ENCODE data around the gene ZMIZ1. TPM values are rescaled to one million over a fixed set of nuclear protein-coding genes. Genes with fewer than 3 reads are reported as not detected.

Gene ZMIZ1
- total RNA-seq, 1 donor from 2014 or later = 80.4 TPM

- H3K27ac Mint-ChIP-seq = no peak overlapping the region
- H3K4me3 Mint-ChIP-seq (ENCODE audit: low read depth) = no peak overlapping the region
- no peaks in the 10 kb centered on the region for H3K9me3 Mint-ChIP-seq
- H3K36me3 Mint-ChIP-seq (ENCODE audit: low read depth) = no peaks in the 10 kb centered on the region
- no peaks in the 10 kb centered on the region for H3K4me1 Mint-ChIP-seq (ENCODE audit: low read depth)
- intact Hi-C loops (cut with micrococcal nuclease) = no loop called here
- no peak for DNase-seq (ENCODE audit: low spot score)
- no peaks in the 10 kb centered on the region for H3K27me3 Mint-ChIP-seq (ENCODE audit: low read depth)
Observed at GRCh38 chr10:79208251-79208983, 139.7 kb downstream of the ZMIZ1 start.

GRCh38 chr10:79209340-79209739, 140.6 kb downstream of the ZMIZ1 start:
- H3K27ac Mint-ChIP-seq = no peak overlapping the region
- H3K4me3 Mint-ChIP-seq (ENCODE audit: low read depth) = no peak overlapping the region
- no peaks in the 10 kb centered on the region for H3K36me3 Mint-ChIP-seq (ENCODE audit: low read depth)
- H3K27me3 Mint-ChIP-seq (ENCODE audit: low read depth) = no peaks in the 10 kb centered on the region
- intact Hi-C loops (cut with micrococcal nuclease) = no loop called here
- no peaks in the 10 kb centered on the region for H3K4me1 Mint-ChIP-seq (ENCODE audit: low read depth)
- DNase-seq (ENCODE audit: low spot score) = no peak
- H3K9me3 Mint-ChIP-seq = no peaks in the 10 kb centered on the region

DNA sequence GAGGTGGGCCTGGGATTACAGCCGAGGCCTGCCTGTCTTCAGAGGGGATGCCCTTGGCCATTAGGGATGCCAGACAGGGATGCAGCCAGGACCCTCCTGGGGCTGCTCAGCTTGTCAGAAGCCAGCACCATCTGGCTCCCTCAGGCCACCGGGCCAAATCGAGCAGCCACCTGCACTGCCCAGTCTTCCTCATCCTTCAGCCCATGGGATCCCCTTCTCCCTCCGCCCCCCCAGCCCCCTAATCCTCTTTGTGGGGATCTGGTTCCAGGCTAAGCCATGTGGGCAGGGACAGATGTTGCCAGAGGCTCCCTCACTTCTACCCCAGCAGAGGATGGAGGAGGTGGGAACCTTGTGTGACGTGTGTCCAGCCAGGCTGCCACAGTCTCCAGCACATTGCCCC, 141.1 kb downstream of the ZMIZ1 start:
- no peak overlapping the region for H3K4me3 Mint-ChIP-seq (ENCODE audit: low read depth)
- intact Hi-C loops (cut with micrococcal nuclease) = no loop called here
- H3K9me3 Mint-ChIP-seq = no peaks in the 10 kb centered on the region
- no peaks in the 10 kb centered on the region for H3K36me3 Mint-ChIP-seq (ENCODE audit: low read depth)
- DNase-seq (ENCODE audit: low spot score) = no peak
- H3K27ac Mint-ChIP-seq = no peak overlapping the region
- H3K4me1 Mint-ChIP-seq (ENCODE audit: low read depth) = no peaks in the 10 kb centered on the region
- H3K27me3 Mint-ChIP-seq (ENCODE audit: low read depth) = no peaks in the 10 kb centered on the region

DNA sequence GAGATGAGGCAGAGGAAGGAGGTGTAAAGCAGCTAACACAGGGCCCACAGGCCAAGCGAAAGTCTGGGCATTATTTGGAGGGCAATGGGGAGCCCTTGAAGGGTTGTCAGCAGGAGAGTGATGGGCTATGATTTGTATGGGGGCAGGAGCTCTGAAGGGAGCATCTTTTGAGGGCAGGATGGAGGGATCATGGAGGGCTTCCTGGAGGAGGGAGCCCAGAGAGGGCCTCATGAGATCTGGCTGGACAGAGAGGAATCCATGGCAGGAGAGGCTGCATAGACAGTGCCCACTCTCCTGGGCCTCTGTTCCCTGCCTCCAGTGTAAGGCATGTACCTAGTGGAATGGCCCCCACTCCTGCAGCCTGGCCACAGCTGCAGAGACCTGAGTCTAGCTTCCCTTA, 141.9 kb downstream of the ZMIZ1 start:
- no peak for DNase-seq (ENCODE audit: low spot score)
- H3K9me3 Mint-ChIP-seq = no peaks in the 10 kb centered on the region
- intact Hi-C loops (cut with micrococcal nuclease) = no loop called here
- H3K27me3 Mint-ChIP-seq (ENCODE audit: low read depth) = no peaks in the 10 kb centered on the region
- no peak overlapping the region for H3K27ac Mint-ChIP-seq
- H3K4me3 Mint-ChIP-seq (ENCODE audit: low read depth) = no peak overlapping the region
- peaks cover 2% of the 10 kb centered on the region for H3K36me3 Mint-ChIP-seq (ENCODE audit: low read depth)
- no peaks in the 10 kb centered on the region for H3K4me1 Mint-ChIP-seq (ENCODE audit: low read depth)

DNA sequence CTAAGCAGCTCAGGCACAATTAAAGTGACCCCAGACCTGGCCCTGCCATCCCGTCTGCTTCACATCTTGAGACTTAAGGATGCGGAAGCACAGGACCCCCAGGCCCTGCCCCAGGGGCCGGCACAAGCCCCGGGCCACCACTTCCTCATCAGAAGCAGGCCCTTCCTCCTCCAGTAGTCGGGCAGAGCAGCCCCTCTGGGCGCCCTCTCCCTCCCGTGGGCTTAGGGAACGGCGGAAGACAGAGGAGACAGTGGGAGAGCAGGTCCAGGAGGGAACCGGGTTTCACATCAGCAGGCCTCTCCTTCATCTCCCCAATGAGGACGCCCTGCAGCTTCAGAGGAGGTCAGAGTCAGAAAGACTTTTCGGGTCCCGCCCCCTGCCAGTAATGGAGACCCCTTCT, 142.8 kb downstream of the ZMIZ1 start:
- intact Hi-C loops (cut with micrococcal nuclease) = no loop called here
- no peaks in the 10 kb centered on the region for H3K9me3 Mint-ChIP-seq
- no peak overlapping the region for H3K27ac Mint-ChIP-seq
- no peak for DNase-seq (ENCODE audit: low spot score)
- H3K36me3 Mint-ChIP-seq (ENCODE audit: low read depth) = peaks cover 8% of the 10 kb centered on the region
- no peaks in the 10 kb centered on the region for H3K4me1 Mint-ChIP-seq (ENCODE audit: low read depth)
- H3K4me3 Mint-ChIP-seq (ENCODE audit: low read depth) = no peak overlapping the region
- H3K27me3 Mint-ChIP-seq (ENCODE audit: low read depth) = no peaks in the 10 kb centered on the region

GRCh38 chr10:79215531-79215930, 146.8 kb downstream of the ZMIZ1 start:
- H3K36me3 Mint-ChIP-seq (ENCODE audit: low read depth) = peaks cover 9% of the 10 kb centered on the region
- H3K27ac Mint-ChIP-seq = no peak overlapping the region
- H3K9me3 Mint-ChIP-seq = no peaks in the 10 kb centered on the region
- no peaks in the 10 kb centered on the region for H3K4me1 Mint-ChIP-seq (ENCODE audit: low read depth)
- no peak overlapping the region for H3K4me3 Mint-ChIP-seq (ENCODE audit: low read depth)
- H3K27me3 Mint-ChIP-seq (ENCODE audit: low read depth) = no peaks in the 10 kb centered on the region
- intact Hi-C loops (cut with micrococcal nuclease) = no loop called here
- DNase-seq (ENCODE audit: low spot score) = no peak

DNA sequence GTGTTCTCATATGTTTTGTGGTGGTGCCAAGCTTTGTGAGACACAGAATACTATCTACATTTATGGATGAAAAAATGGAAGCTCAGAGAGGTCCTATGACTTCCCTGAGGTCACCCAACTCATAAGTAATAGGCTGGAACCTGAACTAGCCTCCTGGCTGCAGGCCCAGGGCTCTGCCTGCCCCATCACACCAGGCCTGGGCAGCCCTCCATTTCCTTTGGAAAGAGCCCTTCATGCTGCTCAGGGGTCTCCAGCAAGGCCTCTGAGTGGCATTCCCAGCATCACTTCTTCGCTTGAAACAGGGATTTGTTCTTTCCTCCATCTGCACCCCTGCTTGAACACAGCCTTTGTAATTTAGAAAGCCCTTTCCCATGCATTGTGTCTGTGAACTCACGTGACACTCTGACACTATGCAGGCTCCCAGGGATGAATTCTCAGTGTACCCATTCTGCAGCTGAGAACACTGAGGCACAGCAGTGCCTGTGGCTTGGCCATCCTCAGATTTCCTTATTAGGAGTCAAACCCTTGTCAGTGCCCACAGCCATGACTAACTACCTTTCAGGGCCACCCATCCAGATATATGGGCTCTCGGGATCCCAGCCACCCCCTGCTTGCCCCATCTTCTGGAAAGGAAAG, 150.7 kb downstream of the ZMIZ1 start:
- Mint-ChIP-seq H3K4me1 (ENCODE audit: low read depth) (no peaks in the 10 kb centered on the region), H3K27me3 (ENCODE audit: low read depth) (no peaks in the 10 kb centered on the region), H3K36me3 (ENCODE audit: low read depth) (peaks cover 9% of the 10 kb centered on the region), H3K4me3 (ENCODE audit: low read depth) (no peak overlapping the region), H3K9me3 (no peaks in the 10 kb centered on the region), H3K27ac (no peak overlapping the region)
- DNase-seq (ENCODE audit: low spot score) = no peak
- intact Hi-C loops (cut with micrococcal nuclease) = no loop called here

DNA sequence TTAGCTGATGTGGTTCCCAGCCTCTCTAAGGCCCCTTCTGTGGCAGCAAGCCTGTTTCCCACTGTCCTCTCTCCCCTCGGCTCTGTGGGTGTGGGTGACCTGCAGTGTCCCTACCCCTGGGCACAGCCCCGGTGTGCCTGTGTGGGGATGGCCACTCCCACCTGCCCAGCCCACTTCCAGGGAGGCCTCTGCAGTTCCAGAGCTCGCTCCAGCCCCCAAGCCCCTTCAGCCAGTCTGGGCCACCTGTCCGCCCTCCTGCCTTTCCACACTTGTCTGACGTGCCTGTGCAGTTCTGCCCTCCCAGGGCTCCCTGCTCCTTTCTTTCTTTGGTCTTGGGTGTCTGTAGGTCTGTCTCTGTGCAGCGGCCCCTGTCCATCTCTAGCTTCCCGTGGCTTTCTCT, 151.5 kb downstream of the ZMIZ1 start:
- H3K27ac Mint-ChIP-seq = no peak overlapping the region
- no peak overlapping the region for H3K4me3 Mint-ChIP-seq (ENCODE audit: low read depth)
- intact Hi-C loops (cut with micrococcal nuclease) = no loop called here
- no peaks in the 10 kb centered on the region for H3K27me3 Mint-ChIP-seq (ENCODE audit: low read depth)
- H3K36me3 Mint-ChIP-seq (ENCODE audit: low read depth) = peaks cover 9% of the 10 kb centered on the region
- H3K9me3 Mint-ChIP-seq = no peaks in the 10 kb centered on the region
- no peak for DNase-seq (ENCODE audit: low spot score)
- H3K4me1 Mint-ChIP-seq (ENCODE audit: low read depth) = no peaks in the 10 kb centered on the region

DNA sequence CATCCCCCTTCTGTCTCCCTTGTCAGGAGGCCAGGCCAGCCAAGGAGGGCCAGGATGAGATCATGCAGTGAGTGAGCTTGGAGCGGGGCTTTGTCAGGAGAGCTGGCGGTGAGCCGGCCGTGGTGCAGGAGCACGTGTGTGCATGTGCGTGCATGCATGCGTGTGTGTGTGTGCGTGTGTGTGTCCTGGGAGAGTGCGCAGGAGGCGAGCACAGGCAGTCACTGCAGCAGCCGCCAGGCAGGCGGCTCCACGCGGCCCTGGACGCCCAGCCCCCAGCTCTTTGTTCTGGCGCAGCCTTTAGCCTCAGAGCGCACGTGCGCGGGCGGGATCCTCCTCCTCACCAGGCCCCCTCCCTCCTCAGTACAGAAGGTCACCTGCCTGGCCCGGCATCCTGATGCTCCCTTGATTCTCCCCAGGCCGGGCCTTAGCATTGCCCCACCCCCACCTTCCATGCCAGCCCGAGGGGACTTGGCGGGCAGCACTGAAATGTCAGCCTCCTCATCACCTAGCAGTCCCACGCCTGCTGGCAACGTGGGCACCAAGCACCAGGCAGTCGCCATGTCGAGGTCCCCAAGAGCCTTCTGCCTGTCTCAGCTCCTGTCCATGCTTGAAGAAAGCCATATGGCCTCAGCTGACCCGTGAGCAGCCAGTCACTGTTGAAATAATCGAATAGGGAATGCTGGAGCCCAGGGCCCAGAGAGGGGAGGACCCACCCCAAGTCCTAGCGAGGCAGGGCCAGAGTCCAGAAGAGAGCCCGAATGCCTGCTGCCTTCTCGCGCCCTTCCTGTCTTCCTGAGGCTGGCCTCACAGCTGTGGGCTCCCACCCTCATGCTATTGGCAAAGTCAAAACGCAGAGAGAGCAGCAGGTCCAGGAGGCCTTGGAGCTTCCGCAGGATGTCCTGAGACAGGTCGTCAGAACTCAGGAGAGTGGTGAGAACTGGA, 152.6 kb downstream of the ZMIZ1 start:
- Mint-ChIP-seq H3K27ac (no peak overlapping the region), H3K27me3 (ENCODE audit: low read depth) (no peaks in the 10 kb centered on the region), H3K36me3 (ENCODE audit: low read depth) (peaks cover 4% of the 10 kb centered on the region), H3K4me1 (ENCODE audit: low read depth) (no peaks in the 10 kb centered on the region), H3K9me3 (no peaks in the 10 kb centered on the region), H3K4me3 (ENCODE audit: low read depth) (no peak overlapping the region)
- intact Hi-C loops (cut with micrococcal nuclease) = no loop called here
- DNase-seq (ENCODE audit: low spot score) = no peak

DNA sequence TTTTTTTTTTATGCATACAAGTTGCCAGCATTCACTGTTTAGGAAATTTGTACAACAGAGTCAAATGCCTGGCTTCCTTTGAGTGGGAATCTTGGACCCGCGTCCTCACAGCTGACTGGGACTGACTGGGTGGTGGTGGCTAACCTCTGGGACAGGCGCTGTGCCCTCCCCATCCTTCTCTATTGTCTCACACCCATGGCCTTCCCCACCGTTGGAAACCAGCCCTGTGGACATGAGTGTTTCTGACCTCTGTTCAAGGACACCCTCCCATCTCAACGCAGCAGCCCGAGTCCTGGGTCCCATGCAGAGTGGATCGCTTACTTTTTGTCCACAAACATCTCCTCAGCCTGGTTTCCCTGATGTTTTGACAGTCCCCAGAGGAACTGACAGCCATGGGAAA, 153.4 kb downstream of the ZMIZ1 start:
- intact Hi-C loops (cut with micrococcal nuclease) = no loop called here

DNA sequence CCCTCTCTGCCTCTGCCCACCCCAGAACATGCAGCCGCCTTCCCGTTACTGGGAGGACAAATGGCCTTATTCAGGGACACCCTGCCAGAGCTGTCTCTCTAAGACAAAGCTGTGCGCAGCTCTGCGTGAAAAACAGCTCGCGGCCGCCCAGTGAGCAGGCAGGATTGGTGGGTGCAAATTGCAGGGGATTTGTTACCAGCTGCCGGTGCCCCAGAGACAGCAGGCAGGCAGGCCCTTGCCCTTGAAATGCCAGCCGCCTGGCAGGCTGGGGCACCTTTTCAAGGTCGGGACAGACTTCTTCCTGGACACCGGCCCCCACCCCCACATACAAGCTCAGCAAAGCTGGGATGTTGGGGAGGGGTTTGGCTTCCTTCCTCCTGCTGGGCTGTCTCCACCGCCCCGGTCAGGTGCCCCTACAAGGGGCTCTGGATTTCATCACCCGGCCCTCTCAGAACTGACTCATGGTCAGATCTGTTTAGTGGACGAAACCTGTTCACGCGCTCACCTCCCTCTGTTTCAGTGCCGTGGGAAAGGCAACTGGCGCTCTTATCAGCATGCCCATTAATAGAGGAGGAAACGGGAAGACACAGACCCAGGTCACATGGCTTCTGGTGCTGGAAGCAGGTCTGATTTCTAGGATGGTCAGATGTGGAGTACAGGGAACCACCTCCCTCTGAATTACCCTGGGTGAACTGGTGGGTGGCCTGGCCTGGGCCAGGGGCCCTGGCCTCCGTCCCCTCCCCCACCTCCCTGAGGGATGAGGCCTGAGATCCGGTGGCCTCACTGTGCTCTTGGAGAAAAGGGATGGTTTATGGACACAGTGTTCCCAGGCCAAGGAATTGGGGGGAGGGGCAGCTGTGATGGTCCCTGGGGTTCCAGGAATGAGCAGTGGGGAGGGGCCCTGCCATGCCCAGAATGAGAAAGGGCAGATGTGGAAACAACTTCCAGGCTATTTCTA, 154.6 kb downstream of the ZMIZ1 start:
- no peak overlapping the region for H3K27ac Mint-ChIP-seq
- DNase-seq (ENCODE audit: low spot score) = no peak
- H3K27me3 Mint-ChIP-seq (ENCODE audit: low read depth) = no peaks in the 10 kb centered on the region
- intact Hi-C loops (cut with micrococcal nuclease) = no loop called here
- H3K4me3 Mint-ChIP-seq (ENCODE audit: low read depth) = no peak overlapping the region
- no peaks in the 10 kb centered on the region for H3K4me1 Mint-ChIP-seq (ENCODE audit: low read depth)
- no peaks in the 10 kb centered on the region for H3K36me3 Mint-ChIP-seq (ENCODE audit: low read depth)
- H3K9me3 Mint-ChIP-seq = no peaks in the 10 kb centered on the region

More for the DNA sequence above, 153.4 kb downstream of the ZMIZ1 start:
- no peak for DNase-seq (ENCODE audit: low spot score)
- H3K4me3 Mint-ChIP-seq (ENCODE audit: low read depth) = no peak overlapping the region
- no peaks in the 10 kb centered on the region for H3K4me1 Mint-ChIP-seq (ENCODE audit: low read depth)
- H3K27me3 Mint-ChIP-seq (ENCODE audit: low read depth) = no peaks in the 10 kb centered on the region
- no peaks in the 10 kb centered on the region for H3K9me3 Mint-ChIP-seq
- no peaks in the 10 kb centered on the region for H3K36me3 Mint-ChIP-seq (ENCODE audit: low read depth)
- H3K27ac Mint-ChIP-seq = no peak overlapping the region

DNA sequence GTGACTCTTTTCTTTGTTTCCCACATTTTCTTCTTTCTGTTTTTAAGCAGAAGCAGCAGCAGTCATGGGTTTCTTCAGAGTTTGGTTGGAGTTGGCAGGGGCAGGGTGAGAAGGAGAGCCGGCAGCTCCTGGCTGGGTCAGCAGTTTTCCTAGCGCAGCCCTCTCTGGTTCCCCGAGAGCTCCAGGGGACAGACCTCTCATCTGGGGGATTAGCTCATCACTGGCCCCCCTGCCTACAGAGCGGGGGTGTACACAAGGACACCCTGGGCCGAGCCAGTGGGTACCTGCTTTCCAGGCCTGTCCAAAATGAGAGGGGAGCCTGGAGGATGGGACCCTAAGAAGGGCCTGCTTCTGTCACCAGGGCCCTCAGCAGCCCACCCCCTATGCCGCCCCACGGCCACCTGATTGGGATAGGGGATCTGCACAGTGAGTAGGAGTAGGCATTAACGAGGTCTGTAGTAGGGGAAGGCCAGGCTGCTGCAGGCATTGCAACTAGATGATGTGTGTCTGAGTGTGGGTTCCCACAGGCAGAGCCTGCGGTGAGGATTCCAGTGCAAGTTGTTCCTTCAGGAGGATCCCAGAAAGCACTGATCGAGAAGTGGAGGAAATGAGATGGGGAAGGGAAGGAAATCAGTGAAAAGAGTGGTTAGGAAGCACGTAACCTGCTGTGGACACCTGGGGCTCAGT, 155.6 kb downstream of the ZMIZ1 start:
- Mint-ChIP-seq H3K4me3 (ENCODE audit: low read depth) (no peak overlapping the region), H3K9me3 (no peaks in the 10 kb centered on the region), H3K27ac (no peak overlapping the region), H3K36me3 (ENCODE audit: low read depth) (no peaks in the 10 kb centered on the region), H3K4me1 (ENCODE audit: low read depth) (no peaks in the 10 kb centered on the region), H3K27me3 (ENCODE audit: low read depth) (no peaks in the 10 kb centered on the region)
- intact Hi-C loops (cut with micrococcal nuclease) = no loop called here
- DNase-seq (ENCODE audit: low spot score) = no peak
